Measurements from ENCODE around the gene BBOF1.
"Not testable (repeated sequence)": the region's sequence is repeated elsewhere in the genome, so short reads cannot be mapped to it uniquely, and the experiment has no call there.

DNA sequence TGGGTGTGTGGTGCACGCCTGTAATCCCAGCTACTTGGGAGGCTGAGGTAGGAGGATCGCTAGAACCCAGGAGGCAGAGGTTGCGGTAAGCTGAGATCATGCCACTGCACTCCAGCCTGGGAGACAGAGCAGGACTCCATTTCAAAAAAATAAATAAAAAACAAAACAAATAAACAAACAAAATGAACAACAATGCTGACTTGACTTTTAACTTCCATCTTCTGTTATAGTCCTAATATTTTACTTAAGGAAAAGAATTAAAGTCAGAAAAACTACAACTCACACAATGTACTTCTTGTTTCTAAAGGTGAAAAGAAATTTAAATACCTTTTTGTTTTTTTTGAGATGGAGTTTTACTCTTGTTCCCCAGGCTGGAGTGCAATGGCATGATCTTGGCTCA, 13.5 kb upstream of the BBOF1 start:
- TF ChIP-seq, protein P1, sequence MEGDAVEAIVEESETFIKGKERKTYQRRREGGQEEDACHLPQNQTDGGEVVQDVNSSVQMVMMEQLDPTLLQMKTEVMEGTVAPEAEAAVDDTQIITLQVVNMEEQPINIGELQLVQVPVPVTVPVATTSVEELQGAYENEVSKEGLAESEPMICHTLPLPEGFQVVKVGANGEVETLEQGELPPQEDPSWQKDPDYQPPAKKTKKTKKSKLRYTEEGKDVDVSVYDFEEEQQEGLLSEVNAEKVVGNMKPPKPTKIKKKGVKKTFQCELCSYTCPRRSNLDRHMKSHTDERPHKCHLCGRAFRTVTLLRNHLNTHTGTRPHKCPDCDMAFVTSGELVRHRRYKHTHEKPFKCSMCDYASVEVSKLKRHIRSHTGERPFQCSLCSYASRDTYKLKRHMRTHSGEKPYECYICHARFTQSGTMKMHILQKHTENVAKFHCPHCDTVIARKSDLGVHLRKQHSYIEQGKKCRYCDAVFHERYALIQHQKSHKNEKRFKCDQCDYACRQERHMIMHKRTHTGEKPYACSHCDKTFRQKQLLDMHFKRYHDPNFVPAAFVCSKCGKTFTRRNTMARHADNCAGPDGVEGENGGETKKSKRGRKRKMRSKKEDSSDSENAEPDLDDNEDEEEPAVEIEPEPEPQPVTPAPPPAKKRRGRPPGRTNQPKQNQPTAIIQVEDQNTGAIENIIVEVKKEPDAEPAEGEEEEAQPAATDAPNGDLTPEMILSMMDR (IDR thresholded peaks at IDR 0.05; ENCODE audit: low read length): not testable (repeated sequence)
- not testable (repeated sequence) for TF ChIP-seq EZH2phosphoT487 (IDR thresholded peaks at IDR 0.05; ENCODE audit: low read length)

Data from MM.1S (cell line).